ENCODE measurements around the gene CCP110. TPM values are rescaled to one million over a fixed set of nuclear protein-coding genes. Genes with fewer than 3 reads are reported as not detected.

The CCP110 gene
- total and polyA plus RNA-seq, 2 of the 13 experiments (the other 11 are each of a cell fraction or from before 2014, with no cell fraction given) = 10.0 to 11.1 TPM

DNA sequence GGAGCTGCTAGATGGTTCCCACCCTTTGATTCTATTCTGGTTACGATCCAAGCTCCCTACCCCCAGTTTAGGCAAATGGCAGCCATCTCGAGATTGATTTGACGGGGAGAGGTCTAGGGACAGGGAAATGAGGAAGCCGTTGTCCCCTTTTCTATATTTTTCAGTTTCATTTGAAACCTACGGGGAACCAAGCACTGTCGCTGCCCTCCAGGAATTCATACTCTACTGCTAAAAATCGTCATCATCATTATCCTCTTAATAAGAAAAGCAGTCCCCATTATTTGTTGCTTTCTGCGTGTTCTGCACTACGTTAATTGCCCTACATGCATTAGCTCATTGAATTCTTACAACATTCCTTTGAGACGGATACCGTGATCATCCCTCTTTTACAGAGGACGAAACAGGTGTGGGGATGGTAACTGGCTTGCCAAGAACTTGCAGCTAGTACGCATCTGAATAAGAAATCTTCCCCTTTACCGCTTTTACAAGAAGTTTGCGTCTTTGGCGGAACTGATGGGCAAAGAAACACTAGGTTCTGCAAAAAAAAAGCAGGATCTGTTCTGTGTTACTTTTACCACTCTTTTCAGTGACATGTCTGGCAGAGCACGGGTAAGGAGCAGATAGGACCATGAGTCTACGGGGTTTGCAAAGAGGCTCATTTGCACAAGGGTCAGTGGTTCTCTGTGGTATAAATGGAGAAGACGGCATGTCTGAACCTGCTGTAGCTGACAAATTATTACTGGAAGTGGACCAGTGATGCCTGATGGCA is 1.1 kb downstream of the CCP110 start (continued):
- TF ChIP-seq ZSCAN21 (CRISPR knock-in tag; IDR thresholded peaks at IDR 0.05; ENCODE audit: borderline replicate concordance) = 0 out of 2 replicates have a peak, but pooled peaks have one; percentile 26
- TF ChIP-seq PLRG1 (conservative IDR thresholded peaks at IDR 0.05) = no peak
- no peak for TF ChIP-seq ZNF101 (CRISPR knock-in tag; IDR thresholded peaks at IDR 0.05; ENCODE audit: borderline replicate concordance, low read depth)
- no peak for TF ChIP-seq SIN3B (IDR thresholded peaks at IDR 0.05; ENCODE audit: low read length)
- no peak for TF ChIP-seq SOX13 (IDR thresholded peaks at IDR 0.05)
- no peak for TF ChIP-seq SOX13 (CRISPR knock-in tag; conservative IDR thresholded peaks at IDR 0.05 in 1 of 2, IDR thresholded peaks at IDR 0.05 in 1 of 2)
- TF ChIP-seq, protein P1, sequence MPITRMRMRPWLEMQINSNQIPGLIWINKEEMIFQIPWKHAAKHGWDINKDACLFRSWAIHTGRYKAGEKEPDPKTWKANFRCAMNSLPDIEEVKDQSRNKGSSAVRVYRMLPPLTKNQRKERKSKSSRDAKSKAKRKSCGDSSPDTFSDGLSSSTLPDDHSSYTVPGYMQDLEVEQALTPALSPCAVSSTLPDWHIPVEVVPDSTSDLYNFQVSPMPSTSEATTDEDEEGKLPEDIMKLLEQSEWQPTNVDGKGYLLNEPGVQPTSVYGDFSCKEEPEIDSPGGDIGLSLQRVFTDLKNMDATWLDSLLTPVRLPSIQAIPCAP (CRISPR knock-in tag; IDR thresholded peaks at IDR 0.05; ENCODE audit: low read depth) = no peak
- no peak for TF ChIP-seq HNRNPH1 (optimal IDR thresholded peaks at IDR 0.05; ENCODE audit: low read depth, low read length)
- 0 out of 2 replicates have a peak, but pooled peaks have one; percentile 16 for TF ChIP-seq HDAC1 (CRISPR knock-in tag; IDR thresholded peaks at IDR 0.05)
- no peak for TF ChIP-seq BCL6 (CRISPR knock-in tag; IDR thresholded peaks at IDR 0.05)
- TF ChIP-seq PITX1 (CRISPR knock-in tag; IDR thresholded peaks at IDR 0.05) = no peak
- TF ChIP-seq ZBTB7B (CRISPR knock-in tag; IDR thresholded peaks at IDR 0.05) = 0 out of 2 replicates have a peak, but pooled peaks have one; percentile 6
- no peak for TF ChIP-seq DNMT1 (CRISPR knock-in tag; IDR thresholded peaks at IDR 0.05)
- TF ChIP-seq HHEX (CRISPR knock-in tag; IDR thresholded peaks at IDR 0.05) = 0 out of 2 replicates have a peak, but pooled peaks have one; percentile 9
- TF ChIP-seq HES4 (CRISPR knock-in tag; IDR thresholded peaks at IDR 0.05; ENCODE audit: borderline replicate concordance) = no peak
- TF ChIP-seq ZNF33B (CRISPR knock-in tag; IDR thresholded peaks at IDR 0.05) = 0 out of 2 replicates have a peak, but pooled peaks have one; percentile 47
- TF ChIP-seq ZFP90 (CRISPR knock-in tag; IDR thresholded peaks at IDR 0.05; ENCODE audit: borderline replicate concordance) = 0 out of 2 replicates have a peak, but pooled peaks have one; percentile 7
- TF ChIP-seq ZBTB38 (CRISPR knock-in tag; IDR thresholded peaks at IDR 0.05) = peak; percentile 88
- TF ChIP-seq DR1 (CRISPR knock-in tag; IDR thresholded peaks at IDR 0.05) = no peak
- TF ChIP-seq MZF1 (CRISPR knock-in tag; IDR thresholded peaks at IDR 0.05; ENCODE audit: borderline replicate concordance) = no peak
- TF ChIP-seq, protein P2, sequence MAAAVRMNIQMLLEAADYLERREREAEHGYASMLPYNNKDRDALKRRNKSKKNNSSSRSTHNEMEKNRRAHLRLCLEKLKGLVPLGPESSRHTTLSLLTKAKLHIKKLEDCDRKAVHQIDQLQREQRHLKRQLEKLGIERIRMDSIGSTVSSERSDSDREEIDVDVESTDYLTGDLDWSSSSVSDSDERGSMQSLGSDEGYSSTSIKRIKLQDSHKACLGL (CRISPR knock-in tag; IDR thresholded peaks at IDR 0.05) = no peak
- 0 out of 2 replicates have a peak, but pooled peaks have one; percentile 56 for TF ChIP-seq ZMAT3 (CRISPR knock-in tag; conservative IDR thresholded peaks at IDR 0.05)
- TF ChIP-seq, protein P3, sequence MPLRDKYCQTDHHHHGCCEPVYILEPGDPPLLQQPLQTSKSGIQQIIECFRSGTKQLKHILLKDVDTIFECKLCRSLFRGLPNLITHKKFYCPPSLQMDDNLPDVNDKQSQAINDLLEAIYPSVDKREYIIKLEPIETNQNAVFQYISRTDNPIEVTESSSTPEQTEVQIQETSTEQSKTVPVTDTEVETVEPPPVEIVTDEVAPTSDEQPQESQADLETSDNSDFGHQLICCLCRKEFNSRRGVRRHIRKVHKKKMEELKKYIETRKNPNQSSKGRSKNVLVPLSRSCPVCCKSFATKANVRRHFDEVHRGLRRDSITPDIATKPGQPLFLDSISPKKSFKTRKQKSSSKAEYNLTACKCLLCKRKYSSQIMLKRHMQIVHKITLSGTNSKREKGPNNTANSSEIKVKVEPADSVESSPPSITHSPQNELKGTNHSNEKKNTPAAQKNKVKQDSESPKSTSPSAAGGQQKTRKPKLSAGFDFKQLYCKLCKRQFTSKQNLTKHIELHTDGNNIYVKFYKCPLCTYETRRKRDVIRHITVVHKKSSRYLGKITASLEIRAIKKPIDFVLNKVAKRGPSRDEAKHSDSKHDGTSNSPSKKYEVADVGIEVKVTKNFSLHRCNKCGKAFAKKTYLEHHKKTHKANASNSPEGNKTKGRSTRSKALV (CRISPR knock-in tag; IDR thresholded peaks at IDR 0.05) = no peak
- TF ChIP-seq ZIK1 (CRISPR knock-in tag; IDR thresholded peaks at IDR 0.05; ENCODE audit: borderline replicate concordance, low read depth) = 0 out of 2 replicates have a peak, but pooled peaks have one; percentile 40
- TF ChIP-seq NFIB (CRISPR knock-in tag; IDR thresholded peaks at IDR 0.05; ENCODE audit: borderline replicate concordance) = no peak
- TF ChIP-seq, protein P4, sequence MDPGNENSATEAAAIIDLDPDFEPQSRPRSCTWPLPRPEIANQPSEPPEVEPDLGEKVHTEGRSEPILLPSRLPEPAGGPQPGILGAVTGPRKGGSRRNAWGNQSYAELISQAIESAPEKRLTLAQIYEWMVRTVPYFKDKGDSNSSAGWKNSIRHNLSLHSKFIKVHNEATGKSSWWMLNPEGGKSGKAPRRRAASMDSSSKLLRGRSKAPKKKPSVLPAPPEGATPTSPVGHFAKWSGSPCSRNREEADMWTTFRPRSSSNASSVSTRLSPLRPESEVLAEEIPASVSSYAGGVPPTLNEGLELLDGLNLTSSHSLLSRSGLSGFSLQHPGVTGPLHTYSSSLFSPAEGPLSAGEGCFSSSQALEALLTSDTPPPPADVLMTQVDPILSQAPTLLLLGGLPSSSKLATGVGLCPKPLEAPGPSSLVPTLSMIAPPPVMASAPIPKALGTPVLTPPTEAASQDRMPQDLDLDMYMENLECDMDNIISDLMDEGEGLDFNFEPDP (CRISPR knock-in tag; conservative IDR thresholded peaks at IDR 0.05) = 0 out of 2 replicates have a peak, but pooled peaks have one; percentile 23
- 0 out of 2 replicates have a peak, but pooled peaks have one; percentile 15 for TF ChIP-seq SAP130 (CRISPR knock-in tag; IDR thresholded peaks at IDR 0.05; ENCODE audit: low read depth)
